GM21619 (cell line): ENCODE results near the gene ENTPD1.
"Not testable (repeated sequence)": the region's sequence is repeated elsewhere in the genome, so short reads cannot be mapped to it uniquely, and the experiment has no call there.

Source experiments
- ATAC-seq: cut with Tn5 transposase; IDR thresholded peaks from one replicate; pipeline ENCODE4 v1.9.1; 2021; ENCODE audit not compliant: unreplicated experiment

The ENTPD1 gene

GRCh38 chr10:95861386-95861785 lies 105.4 kb downstream of the ENTPD1 start:
- ATAC-seq: no peak

GRCh38 chr10:95864906-95865813 lies 109.2 kb downstream of the ENTPD1 start:
- peak; percentile 90 for ATAC-seq

- ATAC-seq: no peak
Observed at GRCh38 chr10:95865814-95866466, 110.0 kb downstream of the ENTPD1 start.

- no peak for ATAC-seq
Observed at GRCh38 chr10:95866467-95866842, 110.5 kb downstream of the ENTPD1 start.

GRCh38 chr10:95867866-95868265 lies 111.9 kb downstream of the ENTPD1 start:
- no peak for ATAC-seq

- ATAC-seq: no peak
Observed at GRCh38 chr10:95872158-95872711, 116.3 kb downstream of the ENTPD1 start.

GRCh38 chr10:95873139-95873538 lies 117.2 kb downstream of the ENTPD1 start:
- ATAC-seq: no peak

- ATAC-seq: no peak
Observed at GRCh38 chr10:95873651-95874050, 117.7 kb downstream of the ENTPD1 start.

- not testable (repeated sequence) for ATAC-seq
Observed at GRCh38 chr10:95874783-95875182, 118.8 kb downstream of the ENTPD1 start.

GRCh38 chr10:95876756-95877155 lies 120.8 kb downstream of the ENTPD1 start:
- no peak for ATAC-seq

- ATAC-seq: peak; percentile 70
Observed at GRCh38 chr10:95877881-95878280, 121.9 kb downstream of the ENTPD1 start.

GRCh38 chr10:95880704-95881103 lies 124.7 kb downstream of the ENTPD1 start:
- no peak for ATAC-seq

- ATAC-seq: no peak
Observed at GRCh38 chr10:95881316-95881715, 125.4 kb downstream of the ENTPD1 start.

- ATAC-seq: no peak
Observed at GRCh38 chr10:95889830-95890229, 133.9 kb downstream of the ENTPD1 start.

- no peak for ATAC-seq
Observed at GRCh38 chr10:95896071-95896850, 140.3 kb downstream of the ENTPD1 start.

- ATAC-seq: not testable (repeated sequence)
Observed at GRCh38 chr10:95905897-95906580, 150.1 kb downstream of the ENTPD1 start.

GRCh38 chr10:95906677-95907455 lies 150.9 kb downstream of the ENTPD1 start:
- peak; percentile 45 for ATAC-seq

- ATAC-seq: peak; percentile 86
Observed at GRCh38 chr10:95907456-95908253, 151.7 kb downstream of the ENTPD1 start, which contains the start of gene CC2D2B. Gene CC2D2B, plus strand, starts transcription at chr10:95907975. Its CDS starts 3,349 bp downstream, at chr10:95911324.

- ATAC-seq: no peak
Observed at GRCh38 chr10:95908450-95908849, 152.5 kb downstream of the ENTPD1 start.
